ENCODE measurements around the gene SLC13A4. TPM values are rescaled to one million over a fixed set of nuclear protein-coding genes. Genes with fewer than 3 reads are reported as not detected.

The SLC13A4 gene
- total and polyA plus RNA-seq, 2 of the 13 experiments (the other 11 are each of a cell fraction or from before 2014, with no cell fraction given) = 0.04 TPM; not detected in 1

DNA sequence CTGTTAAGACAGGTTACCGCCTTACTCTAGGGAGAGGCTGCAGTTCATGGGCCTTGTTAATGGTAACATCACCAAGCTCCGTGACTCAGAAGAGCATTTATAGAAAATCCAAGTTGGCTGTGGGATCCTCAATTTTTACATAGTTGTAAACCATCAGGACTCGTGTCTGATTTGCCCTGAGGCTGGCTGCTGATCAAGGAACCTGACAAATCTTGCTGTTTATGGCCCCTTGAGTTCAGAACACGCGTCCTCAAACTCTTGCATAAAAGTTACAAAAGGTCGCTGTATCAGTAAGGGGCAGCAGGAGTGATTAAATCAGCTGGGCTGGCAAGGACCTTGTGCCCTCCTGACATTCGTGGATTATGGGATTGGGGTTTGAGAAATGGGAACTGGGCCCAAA, 4.6 kb downstream of the SLC13A4 start (continued):
- TF ChIP-seq, protein P1, sequence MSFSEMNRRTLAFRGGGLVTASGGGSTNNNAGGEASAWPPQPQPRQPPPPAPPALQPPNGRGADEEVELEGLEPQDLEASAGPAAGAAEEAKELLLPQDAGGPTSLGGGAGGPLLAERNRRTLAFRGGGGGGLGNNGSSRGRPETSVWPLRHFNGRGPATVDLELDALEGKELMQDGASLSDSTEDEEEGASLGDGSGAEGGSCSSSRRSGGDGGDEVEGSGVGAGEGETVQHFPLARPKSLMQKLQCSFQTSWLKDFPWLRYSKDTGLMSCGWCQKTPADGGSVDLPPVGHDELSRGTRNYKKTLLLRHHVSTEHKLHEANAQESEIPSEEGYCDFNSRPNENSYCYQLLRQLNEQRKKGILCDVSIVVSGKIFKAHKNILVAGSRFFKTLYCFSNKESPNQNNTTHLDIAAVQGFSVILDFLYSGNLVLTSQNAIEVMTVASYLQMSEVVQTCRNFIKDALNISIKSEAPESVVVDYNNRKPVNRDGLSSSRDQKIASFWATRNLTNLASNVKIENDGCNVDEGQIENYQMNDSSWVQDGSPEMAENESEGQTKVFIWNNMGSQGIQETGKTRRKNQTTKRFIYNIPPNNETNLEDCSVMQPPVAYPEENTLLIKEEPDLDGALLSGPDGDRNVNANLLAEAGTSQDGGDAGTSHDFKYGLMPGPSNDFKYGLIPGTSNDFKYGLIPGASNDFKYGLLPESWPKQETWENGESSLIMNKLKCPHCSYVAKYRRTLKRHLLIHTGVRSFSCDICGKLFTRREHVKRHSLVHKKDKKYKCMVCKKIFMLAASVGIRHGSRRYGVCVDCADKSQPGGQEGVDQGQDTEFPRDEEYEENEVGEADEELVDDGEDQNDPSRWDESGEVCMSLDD (CRISPR knock-in tag; IDR thresholded peaks at IDR 0.05; ENCODE audit: borderline replicate concordance) = no peak
- TF ChIP-seq ZNF460 (CRISPR knock-in tag; IDR thresholded peaks at IDR 0.05; ENCODE audit: borderline replicate concordance) = no peak
- no peak for TF ChIP-seq ZNF33B (CRISPR knock-in tag; IDR thresholded peaks at IDR 0.05)
- TF ChIP-seq ZNF747 (CRISPR knock-in tag; IDR thresholded peaks at IDR 0.05; ENCODE audit: borderline replicate concordance) = no peak
- TF ChIP-seq, protein P2, sequence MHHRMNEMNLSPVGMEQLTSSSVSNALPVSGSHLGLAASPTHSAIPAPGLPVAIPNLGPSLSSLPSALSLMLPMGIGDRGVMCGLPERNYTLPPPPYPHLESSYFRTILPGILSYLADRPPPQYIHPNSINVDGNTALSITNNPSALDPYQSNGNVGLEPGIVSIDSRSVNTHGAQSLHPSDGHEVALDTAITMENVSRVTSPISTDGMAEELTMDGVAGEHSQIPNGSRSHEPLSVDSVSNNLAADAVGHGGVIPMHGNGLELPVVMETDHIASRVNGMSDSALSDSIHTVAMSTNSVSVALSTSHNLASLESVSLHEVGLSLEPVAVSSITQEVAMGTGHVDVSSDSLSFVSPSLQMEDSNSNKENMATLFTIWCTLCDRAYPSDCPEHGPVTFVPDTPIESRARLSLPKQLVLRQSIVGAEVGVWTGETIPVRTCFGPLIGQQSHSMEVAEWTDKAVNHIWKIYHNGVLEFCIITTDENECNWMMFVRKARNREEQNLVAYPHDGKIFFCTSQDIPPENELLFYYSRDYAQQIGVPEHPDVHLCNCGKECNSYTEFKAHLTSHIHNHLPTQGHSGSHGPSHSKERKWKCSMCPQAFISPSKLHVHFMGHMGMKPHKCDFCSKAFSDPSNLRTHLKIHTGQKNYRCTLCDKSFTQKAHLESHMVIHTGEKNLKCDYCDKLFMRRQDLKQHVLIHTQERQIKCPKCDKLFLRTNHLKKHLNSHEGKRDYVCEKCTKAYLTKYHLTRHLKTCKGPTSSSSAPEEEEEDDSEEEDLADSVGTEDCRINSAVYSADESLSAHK (CRISPR knock-in tag; IDR thresholded peaks at IDR 0.05; ENCODE audit: borderline replicate concordance) = no peak
- TF ChIP-seq MAFK (conservative IDR thresholded peaks at IDR 0.05 in 1 of 2, IDR thresholded peaks at IDR 0.05 in 1 of 2; ENCODE audit: low read length in 2 of 2) = no peak
- TF ChIP-seq, protein P3, sequence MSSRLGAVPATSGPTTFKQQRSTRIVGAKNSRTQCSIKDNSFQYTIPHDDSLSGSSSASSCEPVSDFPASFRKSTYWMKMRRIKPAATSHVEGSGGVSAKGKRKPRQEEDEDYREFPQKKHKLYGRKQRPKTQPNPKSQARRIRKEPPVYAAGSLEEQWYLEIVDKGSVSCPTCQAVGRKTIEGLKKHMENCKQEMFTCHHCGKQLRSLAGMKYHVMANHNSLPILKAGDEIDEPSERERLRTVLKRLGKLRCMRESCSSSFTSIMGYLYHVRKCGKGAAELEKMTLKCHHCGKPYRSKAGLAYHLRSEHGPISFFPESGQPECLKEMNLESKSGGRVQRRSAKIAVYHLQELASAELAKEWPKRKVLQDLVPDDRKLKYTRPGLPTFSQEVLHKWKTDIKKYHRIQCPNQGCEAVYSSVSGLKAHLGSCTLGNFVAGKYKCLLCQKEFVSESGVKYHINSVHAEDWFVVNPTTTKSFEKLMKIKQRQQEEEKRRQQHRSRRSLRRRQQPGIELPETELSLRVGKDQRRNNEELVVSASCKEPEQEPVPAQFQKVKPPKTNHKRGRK (CRISPR knock-in tag; IDR thresholded peaks at IDR 0.05) = no peak
- no peak for TF ChIP-seq MZF1 (CRISPR knock-in tag; IDR thresholded peaks at IDR 0.05; ENCODE audit: borderline replicate concordance)
- no peak for TF ChIP-seq ZNF772 (CRISPR knock-in tag; IDR thresholded peaks at IDR 0.05)
- TF ChIP-seq ZNF138 (CRISPR knock-in tag; IDR thresholded peaks at IDR 0.05; ENCODE audit: low read depth) = no peak

All from HepG2 (cell line).